Measurements from ENCODE around the gene PDIA3.
A peak's percentile ranks its signal among the peaks of the same experiment; 100 is the strongest.
"Not testable (repeated sequence)": the region's sequence is repeated elsewhere in the genome, so short reads cannot be mapped to it uniquely, and the experiment has no call there.

PDIA3 gene

GRCh38 chr15:43792761-43793476 lies 46.7 kb downstream of the PDIA3 start:
- Mint-ChIP-seq H3K36me3 (peaks cover 23% of the 10 kb centered on the region), H3K9me3 (no peaks in the 10 kb centered on the region), H3K27ac (peak overlapping the region; percentile 96), H3K4me1 (peaks cover 30% of the 10 kb centered on the region), H3K4me3 (peak overlapping the region; percentile 95), H3K27me3 (no peaks in the 10 kb centered on the region)
- DNase-seq (ENCODE audit: low spot score in 2 of 2): no peak
- no peak for ATAC-seq (ENCODE audit: low read depth)

DNA sequence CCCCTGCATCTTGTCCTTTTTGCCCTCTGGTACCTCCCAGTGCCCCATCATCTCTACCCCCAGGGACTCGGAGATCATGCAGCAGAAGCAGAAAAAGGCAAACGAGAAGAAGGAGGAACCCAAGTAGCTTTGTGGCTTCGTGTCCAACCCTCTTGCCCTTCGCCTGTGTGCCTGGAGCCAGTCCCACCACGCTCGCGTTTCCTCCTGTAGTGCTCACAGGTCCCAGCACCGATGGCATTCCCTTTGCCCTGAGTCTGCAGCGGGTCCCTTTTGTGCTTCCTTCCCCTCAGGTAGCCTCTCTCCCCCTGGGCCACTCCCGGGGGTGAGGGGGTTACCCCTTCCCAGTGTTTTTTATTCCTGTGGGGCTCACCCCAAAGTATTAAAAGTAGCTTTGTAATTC lies 47.4 kb downstream of the PDIA3 start:
- no peak for DNase-seq (ENCODE audit: low spot score in 2 of 2)
- Mint-ChIP-seq H3K36me3 (peaks cover 26% of the 10 kb centered on the region), H3K4me1 (peaks cover 30% of the 10 kb centered on the region), H3K9me3 (no peaks in the 10 kb centered on the region), H3K4me3 (peak overlapping the region; percentile 95), H3K27me3 (no peaks in the 10 kb centered on the region), H3K27ac (peak overlapping the region; percentile 96)
- no peak for ATAC-seq (ENCODE audit: low read depth)

DNA sequence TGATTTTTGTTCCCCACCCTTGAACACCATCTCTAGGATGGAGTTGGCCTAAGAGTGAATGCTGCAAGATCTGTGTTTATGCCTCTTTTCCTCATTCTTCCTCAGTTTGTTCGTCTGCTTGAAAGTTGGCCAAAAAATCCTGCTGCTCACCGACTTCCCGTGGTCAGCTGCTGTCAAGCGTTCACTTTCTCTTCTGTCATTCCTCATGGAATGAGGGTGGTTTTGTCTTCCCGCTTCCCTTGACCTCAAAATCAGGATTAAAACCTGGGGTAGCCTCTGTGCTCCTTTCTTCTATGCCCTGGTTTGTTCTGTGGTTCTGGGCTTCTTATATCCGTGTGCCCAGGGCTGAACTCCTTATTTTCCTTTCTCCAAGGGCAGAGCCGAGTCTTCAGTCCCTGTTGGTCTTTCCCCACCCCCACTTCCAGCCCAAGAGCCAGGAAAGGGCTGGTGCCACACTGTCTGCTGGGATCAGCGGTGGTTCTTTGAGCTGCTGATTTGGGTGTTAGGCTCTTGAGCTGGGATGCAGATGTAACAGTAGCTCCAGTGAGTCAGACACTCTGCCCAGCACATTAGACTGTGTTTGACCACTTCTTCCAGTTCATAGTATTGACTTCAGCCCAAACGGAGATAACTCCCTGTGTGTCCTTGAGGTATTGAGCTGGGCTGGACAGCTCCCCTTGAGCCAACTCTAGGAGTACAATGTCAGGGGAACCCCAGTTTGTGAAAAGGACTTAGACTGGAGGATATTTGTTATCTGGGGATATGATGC lies 48.2 kb downstream of the PDIA3 start:
- H3K4me1 Mint-ChIP-seq: peaks cover 32% of the 10 kb centered on the region
- DNase-seq (ENCODE audit: low spot score in 2 of 2): no peak
- H3K27me3 Mint-ChIP-seq: no peaks in the 10 kb centered on the region

GRCh38 chr15:43795197-43795596 lies 49.0 kb downstream of the PDIA3 start:
- H3K27ac Mint-ChIP-seq: no peak overlapping the region
- H3K4me3 Mint-ChIP-seq: no peak overlapping the region
- no peaks in the 10 kb centered on the region for H3K9me3 Mint-ChIP-seq
- DNase-seq (ENCODE audit: low spot score in 2 of 2) (no peak), ATAC-seq (ENCODE audit: low read depth) (no peak)
- peaks cover 36% of the 10 kb centered on the region for H3K4me1 Mint-ChIP-seq
- no peaks in the 10 kb centered on the region for H3K27me3 Mint-ChIP-seq
- peaks cover 36% of the 10 kb centered on the region for H3K36me3 Mint-ChIP-seq

More for the DNA sequence above, 48.2 kb downstream of the PDIA3 start:
- peak overlapping the region; percentile 49 for H3K4me3 Mint-ChIP-seq
- ATAC-seq (ENCODE audit: low read depth): no peak
- no peaks in the 10 kb centered on the region for H3K9me3 Mint-ChIP-seq
- H3K27ac Mint-ChIP-seq: peak overlapping the region; percentile 42
- peaks cover 33% of the 10 kb centered on the region for H3K36me3 Mint-ChIP-seq

GRCh38 chr15:43795997-43796396 lies 49.8 kb downstream of the PDIA3 start:
- H3K27ac Mint-ChIP-seq: no peak overlapping the region
- peaks cover 42% of the 10 kb centered on the region for H3K4me1 Mint-ChIP-seq
- peaks cover 40% of the 10 kb centered on the region for H3K36me3 Mint-ChIP-seq
- no peak for DNase-seq (ENCODE audit: low spot score in 2 of 2)
- no peaks in the 10 kb centered on the region for H3K9me3 Mint-ChIP-seq
- H3K4me3 Mint-ChIP-seq: no peak overlapping the region
- ATAC-seq (ENCODE audit: low read depth): no peak
- no peaks in the 10 kb centered on the region for H3K27me3 Mint-ChIP-seq

DNA sequence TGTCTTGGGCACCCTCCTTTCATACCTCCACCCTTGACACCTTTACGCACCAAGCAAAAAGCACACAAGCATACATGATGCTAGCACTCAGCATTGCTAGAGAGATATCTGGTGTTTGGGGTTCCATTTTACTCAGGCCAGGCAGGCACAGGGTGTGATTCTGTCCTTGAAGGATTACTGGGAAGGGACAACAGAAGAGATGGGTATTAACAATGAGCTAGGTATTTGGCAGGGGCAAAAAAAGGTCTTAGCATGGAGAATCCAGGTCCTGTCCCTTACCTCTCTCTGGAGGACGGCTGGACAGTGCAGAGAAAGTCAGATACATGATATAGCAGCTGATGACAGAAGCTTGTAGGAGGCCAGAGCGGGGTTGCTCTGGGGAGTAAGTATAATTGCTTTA lies 50.3 kb downstream of the PDIA3 start:
- Mint-ChIP-seq H3K9me3 (no peaks in the 10 kb centered on the region), H3K36me3 (peaks cover 40% of the 10 kb centered on the region), H3K27ac (no peak overlapping the region), H3K27me3 (no peaks in the 10 kb centered on the region), H3K4me3 (no peak overlapping the region), H3K4me1 (peaks cover 45% of the 10 kb centered on the region)
- DNase-seq (ENCODE audit: low spot score in 2 of 2): no peak
- no peak for ATAC-seq (ENCODE audit: low read depth)

DNA sequence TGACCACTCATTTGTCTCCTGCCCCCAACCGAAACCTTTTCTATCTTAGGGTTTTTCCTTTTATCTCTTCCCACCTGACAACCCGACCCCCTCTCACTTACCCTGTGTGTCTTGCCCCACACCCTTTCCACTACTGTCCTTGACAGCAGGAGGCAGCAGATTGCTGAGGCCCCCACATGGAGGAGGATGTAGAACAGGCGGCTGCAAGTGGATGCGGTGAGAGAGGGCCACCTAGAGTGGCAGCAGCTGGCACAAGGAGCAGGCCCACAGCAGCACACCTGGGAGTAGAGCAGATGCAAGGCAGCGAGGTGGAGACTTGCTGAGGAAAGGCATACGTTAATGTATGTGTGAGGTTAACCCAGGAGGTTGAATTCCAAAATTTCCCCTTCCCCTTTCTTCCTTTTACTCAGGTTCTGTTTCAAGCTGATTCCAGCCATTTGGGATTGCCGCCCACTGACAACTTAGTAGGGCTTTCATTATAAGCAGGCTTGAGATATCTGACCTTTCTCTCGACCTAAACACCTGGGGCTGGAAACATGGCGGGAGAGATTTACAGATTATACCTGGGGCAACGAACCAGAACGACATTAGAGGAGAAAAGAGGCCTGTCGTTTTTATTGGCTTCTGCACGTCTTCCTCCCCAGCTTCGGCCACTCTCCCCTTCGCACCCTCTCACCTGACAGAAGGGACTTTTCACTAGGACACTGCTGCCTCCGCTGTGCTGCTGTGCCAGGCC lies 53.1 kb downstream of the PDIA3 start:
- ATAC-seq (ENCODE audit: low read depth) (no peak), DNase-seq (ENCODE audit: low spot score in 2 of 2) (no peak)
- H3K36me3 Mint-ChIP-seq: peaks cover 31% of the 10 kb centered on the region
- H3K9me3 Mint-ChIP-seq: no peaks in the 10 kb centered on the region
- peaks cover 34% of the 10 kb centered on the region for H3K4me1 Mint-ChIP-seq
- peak overlapping the region; percentile 24 for H3K4me3 Mint-ChIP-seq
- peak overlapping the region; percentile 17 for H3K27ac Mint-ChIP-seq
- no peaks in the 10 kb centered on the region for H3K27me3 Mint-ChIP-seq

DNA sequence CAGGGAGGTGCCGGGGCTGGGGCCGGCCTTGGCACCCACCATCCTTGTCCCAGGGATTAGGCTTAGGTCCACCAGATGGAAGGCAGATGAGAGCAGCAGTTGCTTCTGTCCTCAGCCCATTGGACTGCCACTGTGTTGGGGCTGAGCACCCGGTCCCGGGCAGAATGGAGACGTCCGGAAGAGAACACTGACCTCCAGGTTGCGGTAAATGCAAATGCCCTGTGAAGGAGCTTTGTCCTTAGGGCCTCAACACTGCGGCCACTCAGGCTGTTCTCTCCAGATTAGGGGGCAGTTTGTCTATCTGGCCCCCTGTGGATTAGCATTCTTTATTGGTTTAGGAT lies 53.7 kb downstream of the PDIA3 start, which contains the start of gene SERINC4:
Gene SERINC4, minus strand, starts transcription at position 276 of the 341 bp plus-strand sequence. Its CDS starts 234 bp downstream, at position 42.
- ATAC-seq (ENCODE audit: low read depth) (no peak), DNase-seq (ENCODE audit: low spot score in 2 of 2) (no peak)
- H3K36me3 Mint-ChIP-seq: peaks cover 26% of the 10 kb centered on the region
- no peaks in the 10 kb centered on the region for H3K9me3 Mint-ChIP-seq
- H3K27me3 Mint-ChIP-seq: no peaks in the 10 kb centered on the region
- H3K27ac Mint-ChIP-seq: peak within 1 kb of the TSS; percentile 98
- H3K4me1 Mint-ChIP-seq: peaks cover 34% of the 10 kb centered on the region
- peak within 1 kb of the TSS; percentile 100 for H3K4me3 Mint-ChIP-seq

DNA sequence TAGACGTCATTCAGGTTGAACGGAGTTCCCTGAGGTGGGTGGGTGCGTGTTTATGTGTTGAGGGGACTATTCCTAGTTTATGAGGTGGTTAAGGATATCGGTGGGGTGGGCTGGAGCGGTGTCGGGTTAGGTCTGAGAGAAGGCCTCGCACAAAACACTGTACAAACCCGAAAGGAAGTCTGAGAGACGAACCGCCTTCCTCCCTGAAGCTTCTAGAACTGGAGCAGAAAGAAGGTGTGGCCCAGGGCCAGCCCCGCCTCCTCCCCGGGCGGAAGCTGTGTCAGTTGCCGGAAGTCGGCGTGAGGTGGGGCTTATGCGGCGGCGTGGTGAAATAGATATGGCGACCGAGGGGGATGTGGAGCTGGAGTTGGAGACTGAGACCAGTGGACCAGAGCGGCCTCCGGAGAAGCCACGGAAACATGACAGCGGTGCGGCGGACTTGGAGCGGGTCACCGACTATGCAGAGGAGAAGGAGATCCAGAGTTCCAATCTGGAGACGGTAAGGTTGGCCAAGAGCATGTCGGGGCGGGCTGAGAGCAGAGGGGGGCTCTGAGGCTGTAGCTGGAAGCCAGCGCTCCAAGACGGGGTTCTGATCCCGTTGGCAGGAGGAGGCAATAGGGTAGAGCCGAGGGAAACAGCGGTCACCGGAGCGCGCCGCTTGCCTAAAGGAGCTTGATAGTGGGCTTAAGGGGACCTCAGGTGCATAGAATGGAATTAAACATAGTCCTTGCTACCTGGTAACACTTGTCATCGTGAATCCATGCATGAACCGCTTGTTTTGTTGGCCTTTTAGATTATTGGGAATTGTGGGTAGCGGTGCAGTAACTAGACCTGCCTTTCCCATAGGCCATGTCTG lies 54.3 kb downstream of the PDIA3 start, which contains the start of gene HYPK:
Gene HYPK, plus strand, starts transcription at position 314 of the 856 bp plus-strand sequence. Its CDS starts 24 bp downstream, at position 338.
- Mint-ChIP-seq H3K27ac (peak within 1 kb of the TSS; percentile 98), H3K4me3 (peak within 1 kb of the TSS; percentile 100), H3K27me3 (no peaks in the 10 kb centered on the region), H3K4me1 (peaks cover 30% of the 10 kb centered on the region), H3K9me3 (no peaks in the 10 kb centered on the region), H3K36me3 (peaks cover 23% of the 10 kb centered on the region)
- DNase-seq (ENCODE audit: low spot score in 2 of 2) (peak; percentile 78 to 82), ATAC-seq (ENCODE audit: low read depth) (peak; percentile 100)

GRCh38 chr15:43802676-43803075 lies 56.4 kb downstream of the PDIA3 start:
- H3K27ac Mint-ChIP-seq; DNase-seq (ENCODE audit: low spot score in 2 of 2); H3K27me3 Mint-ChIP-seq; ATAC-seq (ENCODE audit: low read depth); H3K9me3 Mint-ChIP-seq; H3K4me3 Mint-ChIP-seq: not testable (repeated sequence)
- Mint-ChIP-seq H3K4me1 (peaks cover 26% of the 10 kb centered on the region), H3K36me3 (peaks cover 29% of the 10 kb centered on the region)

DNA sequence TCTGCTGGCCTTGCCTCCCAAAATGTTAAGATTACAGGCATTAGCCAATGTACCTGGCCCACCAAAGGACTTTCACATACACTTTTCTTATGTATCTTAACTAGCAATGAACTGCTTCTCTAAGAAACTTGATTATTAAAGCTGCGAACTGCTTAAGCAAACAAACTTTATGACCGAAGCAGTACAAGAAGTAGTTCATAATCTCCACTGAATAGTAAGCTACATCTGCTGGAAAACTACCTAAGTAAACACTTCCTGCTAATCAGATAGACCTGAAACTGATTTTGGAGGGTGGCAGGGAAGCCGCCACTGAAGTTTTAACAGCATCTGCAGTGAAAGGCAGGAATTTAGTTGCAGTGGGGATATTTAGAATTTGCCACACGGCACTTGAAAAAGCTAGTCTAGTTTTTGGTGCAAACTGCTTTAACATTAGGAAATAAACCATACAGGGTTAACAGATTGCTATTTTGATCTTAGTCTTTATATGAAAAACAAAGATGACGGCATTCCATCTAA lies 62.3 kb downstream of the PDIA3 start:
- DNase-seq (ENCODE audit: low spot score in 2 of 2) (no peak), ATAC-seq (ENCODE audit: low read depth) (no peak)
- H3K4me1 Mint-ChIP-seq: peaks cover 11% of the 10 kb centered on the region
- peak overlapping the region; percentile 95 for H3K27ac Mint-ChIP-seq
- no peak overlapping the region for H3K4me3 Mint-ChIP-seq
- H3K27me3 Mint-ChIP-seq: no peaks in the 10 kb centered on the region
- H3K36me3 Mint-ChIP-seq: peaks cover 25% of the 10 kb centered on the region
- no peaks in the 10 kb centered on the region for H3K9me3 Mint-ChIP-seq

DNA sequence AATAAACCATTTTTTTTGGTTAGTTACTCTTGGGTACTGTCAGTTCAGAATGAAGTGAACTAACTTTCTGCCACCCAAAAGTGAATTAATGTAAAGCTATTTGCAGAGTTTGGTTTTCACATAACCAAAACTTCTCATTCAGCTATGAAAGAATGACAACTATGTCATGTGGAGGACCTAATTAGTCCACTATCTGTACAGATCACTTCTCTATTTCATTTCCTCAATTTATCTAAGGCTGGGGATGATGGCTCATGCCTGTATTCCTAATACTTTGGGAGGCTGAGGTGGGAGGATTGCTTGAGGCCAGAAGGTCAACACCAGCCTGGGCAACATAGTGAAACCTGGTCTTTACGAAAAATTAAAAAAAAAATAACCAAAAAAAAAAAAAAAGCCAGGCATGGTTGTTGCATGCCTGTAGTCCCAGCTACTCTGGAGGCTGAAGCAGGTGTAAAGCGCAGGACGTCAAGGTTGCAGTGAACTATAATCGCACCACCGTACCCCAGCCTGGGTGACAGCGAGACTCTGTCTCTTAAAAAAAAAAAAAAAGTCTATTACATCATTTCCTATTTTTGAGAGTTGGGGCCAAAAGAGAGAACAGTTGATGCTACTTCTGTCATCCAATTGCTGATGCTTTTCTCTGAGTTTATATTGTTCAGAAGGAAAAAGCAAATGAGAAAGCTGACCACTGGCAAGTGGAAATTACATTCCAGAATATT lies 62.9 kb downstream of the PDIA3 start:
- peaks cover 11% of the 10 kb centered on the region for H3K4me1 Mint-ChIP-seq
- DNase-seq (ENCODE audit: low spot score in 2 of 2) (peak in 1 of 2 donors; percentile 52), ATAC-seq (ENCODE audit: low read depth) (peak; percentile 91)
- H3K27ac Mint-ChIP-seq: peak overlapping the region; percentile 95
- peak overlapping the region; percentile 60 for H3K4me3 Mint-ChIP-seq
- H3K9me3 Mint-ChIP-seq: no peaks in the 10 kb centered on the region
- H3K27me3 Mint-ChIP-seq: no peaks in the 10 kb centered on the region
- H3K36me3 Mint-ChIP-seq: peaks cover 25% of the 10 kb centered on the region
